Measurements from ENCODE around the gene FBXO41.

FBXO41 gene

DNA sequence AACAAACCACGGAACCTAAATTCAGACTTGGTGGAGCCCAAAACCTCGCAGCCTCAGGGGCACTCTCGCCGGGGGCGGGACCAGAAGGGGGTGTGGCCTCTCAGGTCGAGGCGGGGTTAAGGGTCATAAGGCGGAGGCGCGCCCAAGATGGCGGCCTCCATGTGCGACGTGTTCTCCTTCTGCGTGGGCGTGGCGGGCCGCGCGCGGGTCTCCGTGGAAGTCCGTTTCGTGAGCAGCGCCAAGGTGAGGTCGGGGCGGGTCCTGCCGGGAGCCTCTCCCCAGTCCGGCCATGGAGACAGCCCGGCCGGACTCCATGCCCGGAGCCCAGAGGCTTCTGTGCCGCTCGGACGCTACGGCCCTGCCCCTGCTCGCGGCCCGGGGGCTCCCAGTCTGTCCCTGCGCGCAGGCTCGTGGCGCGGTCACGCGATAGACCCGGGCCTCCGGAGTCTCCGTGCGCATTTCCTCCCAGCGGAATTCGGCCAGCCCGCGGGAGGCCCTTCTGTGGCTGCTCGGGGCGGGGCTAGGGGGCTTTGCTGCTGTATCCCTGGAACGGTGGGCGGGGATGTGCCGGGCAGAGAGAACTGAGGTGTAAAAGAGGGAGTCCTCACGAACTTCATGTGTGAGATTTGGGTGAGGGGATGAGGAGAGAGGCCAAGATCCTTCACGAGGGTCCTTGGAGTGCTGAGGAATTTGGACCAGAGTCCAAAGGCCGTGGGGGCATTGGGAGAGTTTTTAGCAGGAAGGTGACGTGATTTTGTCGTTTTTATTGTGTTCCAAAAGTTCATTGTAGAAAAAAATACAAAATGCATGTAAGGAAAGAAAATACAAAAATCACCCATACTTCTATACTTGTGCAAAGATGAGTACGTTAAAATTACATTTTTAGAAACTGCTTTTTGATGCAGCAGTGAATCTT is 69.9 kb downstream of the FBXO41 start, which contains the start of gene SMYD5:
SMYD5 (plus strand) TSS at position 126 of the 916 bp plus-strand sequence; CDS start at position 148, 22 bp downstream.
- Histone ChIP-seq H3K27ac (replicated peaks) (peak within 1 kb of the TSS; percentile 85), H3K4me3 (replicated peaks; ENCODE audit: insufficient read depth, low read length) (peak within 1 kb of the TSS; percentile 94), H3K27me3 (ENCODE audit: insufficient read depth, poor library complexity, severe bottlenecking) (no peaks in the 10 kb centered on the region)
- TF ChIP-seq, protein P1, sequence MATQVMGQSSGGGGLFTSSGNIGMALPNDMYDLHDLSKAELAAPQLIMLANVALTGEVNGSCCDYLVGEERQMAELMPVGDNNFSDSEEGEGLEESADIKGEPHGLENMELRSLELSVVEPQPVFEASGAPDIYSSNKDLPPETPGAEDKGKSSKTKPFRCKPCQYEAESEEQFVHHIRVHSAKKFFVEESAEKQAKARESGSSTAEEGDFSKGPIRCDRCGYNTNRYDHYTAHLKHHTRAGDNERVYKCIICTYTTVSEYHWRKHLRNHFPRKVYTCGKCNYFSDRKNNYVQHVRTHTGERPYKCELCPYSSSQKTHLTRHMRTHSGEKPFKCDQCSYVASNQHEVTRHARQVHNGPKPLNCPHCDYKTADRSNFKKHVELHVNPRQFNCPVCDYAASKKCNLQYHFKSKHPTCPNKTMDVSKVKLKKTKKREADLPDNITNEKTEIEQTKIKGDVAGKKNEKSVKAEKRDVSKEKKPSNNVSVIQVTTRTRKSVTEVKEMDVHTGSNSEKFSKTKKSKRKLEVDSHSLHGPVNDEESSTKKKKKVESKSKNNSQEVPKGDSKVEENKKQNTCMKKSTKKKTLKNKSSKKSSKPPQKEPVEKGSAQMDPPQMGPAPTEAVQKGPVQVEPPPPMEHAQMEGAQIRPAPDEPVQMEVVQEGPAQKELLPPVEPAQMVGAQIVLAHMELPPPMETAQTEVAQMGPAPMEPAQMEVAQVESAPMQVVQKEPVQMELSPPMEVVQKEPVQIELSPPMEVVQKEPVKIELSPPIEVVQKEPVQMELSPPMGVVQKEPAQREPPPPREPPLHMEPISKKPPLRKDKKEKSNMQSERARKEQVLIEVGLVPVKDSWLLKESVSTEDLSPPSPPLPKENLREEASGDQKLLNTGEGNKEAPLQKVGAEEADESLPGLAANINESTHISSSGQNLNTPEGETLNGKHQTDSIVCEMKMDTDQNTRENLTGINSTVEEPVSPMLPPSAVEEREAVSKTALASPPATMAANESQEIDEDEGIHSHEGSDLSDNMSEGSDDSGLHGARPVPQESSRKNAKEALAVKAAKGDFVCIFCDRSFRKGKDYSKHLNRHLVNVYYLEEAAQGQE (IDR thresholded peaks at IDR 0.05; ENCODE audit: insufficient replicate concordance, low read depth) = no peak
- TF ChIP-seq POLR2AphosphoS5 (IDR thresholded peaks at IDR 0.05; ENCODE audit: low read depth) (peak; percentile 75; the same call in 1 of the 2 replicates), SPI1 (IDR thresholded peaks at IDR 0.05; ENCODE audit: borderline replicate concordance, low read depth) (peak; percentile 15; the same call in 1 of the 2 replicates)
- DNase-seq (ENCODE audit: low read depth in 1 of 2, low spot score in 1 of 2) = peak; percentile 78 to 86

DNA sequence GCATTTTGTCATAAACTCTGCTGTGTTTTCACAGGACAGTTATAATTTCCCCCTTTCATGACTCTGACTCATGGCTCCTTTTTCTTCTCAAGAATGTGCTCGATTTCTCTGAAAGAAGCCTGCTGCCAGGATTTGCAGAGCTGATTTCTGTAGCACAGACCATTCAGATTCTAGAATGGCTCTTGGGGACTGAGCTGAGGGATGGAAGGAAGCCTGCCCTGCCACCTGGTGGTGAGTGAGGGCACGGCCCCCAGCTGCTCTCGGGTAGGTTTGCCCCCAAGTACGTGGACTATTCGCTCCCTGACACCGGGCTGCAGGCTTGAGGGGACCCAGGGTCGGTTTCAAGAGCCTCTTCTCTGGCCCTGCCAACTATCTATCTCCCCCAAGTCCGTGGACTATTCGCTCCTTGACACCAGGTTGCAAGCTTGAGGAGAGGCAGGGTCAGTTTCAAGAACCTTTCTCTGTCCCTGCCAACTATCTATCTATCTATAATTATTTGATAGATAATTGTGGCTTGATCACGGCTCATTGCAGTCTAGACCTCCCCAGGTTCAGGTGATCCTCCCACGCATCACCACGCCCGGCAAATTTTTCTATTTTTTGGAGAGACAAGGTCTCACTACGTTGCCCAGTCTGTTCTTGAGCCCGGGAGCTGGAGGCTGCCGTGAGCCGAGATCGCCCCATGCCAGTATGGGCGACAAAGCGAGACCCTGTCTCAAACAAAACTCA is 71.7 kb downstream of the FBXO41 start:
- peak; percentile 35 to 67 for DNase-seq (ENCODE audit: low read depth in 1 of 2, low spot score in 1 of 2)
- no peak for TF ChIP-seq SPI1 (IDR thresholded peaks at IDR 0.05; ENCODE audit: borderline replicate concordance, low read depth)
- TF ChIP-seq, protein P2, sequence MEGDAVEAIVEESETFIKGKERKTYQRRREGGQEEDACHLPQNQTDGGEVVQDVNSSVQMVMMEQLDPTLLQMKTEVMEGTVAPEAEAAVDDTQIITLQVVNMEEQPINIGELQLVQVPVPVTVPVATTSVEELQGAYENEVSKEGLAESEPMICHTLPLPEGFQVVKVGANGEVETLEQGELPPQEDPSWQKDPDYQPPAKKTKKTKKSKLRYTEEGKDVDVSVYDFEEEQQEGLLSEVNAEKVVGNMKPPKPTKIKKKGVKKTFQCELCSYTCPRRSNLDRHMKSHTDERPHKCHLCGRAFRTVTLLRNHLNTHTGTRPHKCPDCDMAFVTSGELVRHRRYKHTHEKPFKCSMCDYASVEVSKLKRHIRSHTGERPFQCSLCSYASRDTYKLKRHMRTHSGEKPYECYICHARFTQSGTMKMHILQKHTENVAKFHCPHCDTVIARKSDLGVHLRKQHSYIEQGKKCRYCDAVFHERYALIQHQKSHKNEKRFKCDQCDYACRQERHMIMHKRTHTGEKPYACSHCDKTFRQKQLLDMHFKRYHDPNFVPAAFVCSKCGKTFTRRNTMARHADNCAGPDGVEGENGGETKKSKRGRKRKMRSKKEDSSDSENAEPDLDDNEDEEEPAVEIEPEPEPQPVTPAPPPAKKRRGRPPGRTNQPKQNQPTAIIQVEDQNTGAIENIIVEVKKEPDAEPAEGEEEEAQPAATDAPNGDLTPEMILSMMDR (IDR thresholded peaks at IDR 0.05; ENCODE audit: insufficient read depth, low read length) = peak; percentile 96
- Histone ChIP-seq H3K27me3 (ENCODE audit: insufficient read depth, poor library complexity, severe bottlenecking) (no peaks in the 10 kb centered on the region), H3K4me3 (replicated peaks; ENCODE audit: insufficient read depth, low read length) (no peak overlapping the region), H3K27ac (replicated peaks) (no peak overlapping the region)

DNA sequence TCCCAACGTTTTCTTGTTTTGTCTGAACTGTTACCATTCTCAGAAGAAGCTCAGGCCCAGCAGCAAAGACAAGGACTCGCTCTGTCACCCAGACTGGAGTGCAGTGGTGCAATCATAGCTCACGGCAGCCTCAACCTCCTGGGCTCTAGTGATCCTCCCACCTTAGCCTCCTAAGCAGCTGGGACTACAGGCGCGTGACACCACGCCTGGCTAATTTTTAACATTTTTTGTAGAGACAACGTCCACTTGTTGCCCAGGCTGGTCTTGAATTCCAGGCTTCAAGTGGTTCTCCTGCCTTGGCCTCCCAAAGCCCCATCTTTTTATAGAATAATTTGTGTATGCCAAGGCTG is 72.2 kb downstream of the FBXO41 start:
- Histone ChIP-seq H3K27me3 (ENCODE audit: insufficient read depth, poor library complexity, severe bottlenecking) (no peaks in the 10 kb centered on the region), H3K27ac (replicated peaks) (no peak overlapping the region), H3K4me3 (replicated peaks; ENCODE audit: insufficient read depth, low read length) (no peak overlapping the region)
- TF ChIP-seq, protein P1 (IDR thresholded peaks at IDR 0.05; ENCODE audit: insufficient replicate concordance, low read depth) = no peak
- no peak for TF ChIP-seq SPI1 (IDR thresholded peaks at IDR 0.05; ENCODE audit: borderline replicate concordance, low read depth)
- no peak for TF ChIP-seq POLR2AphosphoS5 (IDR thresholded peaks at IDR 0.05; ENCODE audit: low read depth)
- TF ChIP-seq GABPA (IDR thresholded peaks at IDR 0.05; ENCODE audit: low read depth) = no peak
- TF ChIP-seq, protein P2 (IDR thresholded peaks at IDR 0.05; ENCODE audit: insufficient read depth, low read length) = no peak
- DNase-seq (ENCODE audit: low read depth in 1 of 2, low spot score in 1 of 2) = no peak

DNA sequence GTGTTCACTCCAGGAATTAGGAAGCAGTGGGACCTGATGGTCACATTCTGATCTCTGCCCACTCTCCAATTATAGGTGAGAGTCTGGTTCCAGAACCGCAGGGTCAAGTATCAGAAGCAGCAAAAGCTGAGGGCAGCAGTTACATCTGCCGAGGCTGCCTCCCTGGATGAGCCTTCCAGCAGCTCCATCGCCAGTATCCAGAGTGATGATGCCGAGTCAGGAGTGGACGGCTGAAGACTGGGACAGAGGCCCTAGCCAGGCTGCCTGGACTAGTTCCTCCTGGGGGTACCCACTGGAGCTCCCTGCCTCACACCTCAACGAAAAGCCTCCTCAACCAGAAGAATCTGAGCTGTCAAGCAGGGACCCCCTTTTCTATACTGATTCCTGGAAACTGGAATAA is 73.6 kb downstream of the FBXO41 start:
- DNase-seq (ENCODE audit: low read depth in 1 of 2, low spot score in 1 of 2) = no peak
- TF ChIP-seq POLR2AphosphoS5 (IDR thresholded peaks at IDR 0.05; ENCODE audit: low read depth) (no peak), SPI1 (IDR thresholded peaks at IDR 0.05; ENCODE audit: borderline replicate concordance, low read depth) (no peak), GABPA (IDR thresholded peaks at IDR 0.05; ENCODE audit: low read depth) (no peak)
- TF ChIP-seq, protein P2 (IDR thresholded peaks at IDR 0.05; ENCODE audit: insufficient read depth, low read length) = no peak
- TF ChIP-seq, protein P1 (IDR thresholded peaks at IDR 0.05; ENCODE audit: insufficient replicate concordance, low read depth) = no peak
- no peaks in the 10 kb centered on the region for H3K27me3 ChIP-seq (ENCODE audit: insufficient read depth, poor library complexity, severe bottlenecking)

More for the DNA sequence above, 73.6 kb downstream of the FBXO41 start:
- no peak overlapping the region for H3K4me3 ChIP-seq (replicated peaks; ENCODE audit: insufficient read depth, low read length)
- H3K27ac ChIP-seq (replicated peaks) = no peak overlapping the region

All from HL-60 (cell line).